Smooth muscle cell (in vitro differentiated cells): ENCODE data around the gene SCRN1. TPM values are rescaled to one million over a fixed set of nuclear protein-coding genes. Genes with fewer than 3 reads are reported as not detected.

Experiments
- DNase-seq: peaks from one replicate; lab custom pipeline; 2025; ENCODE audit not compliant: unreplicated experiment; lab: John Stamatoyannopoulos, UW
- H2AFZ ChIP-seq: fragments of 200-600 bp; sonication (generic); 2 replicates; pipeline ENCODE4 v1.6.0; 2016; ENCODE audit warnings: antibody characterized with exemption, low read depth, mild to moderate bottlenecking
- H3F3A ChIP-seq: fragments of 200-600 bp; sonication (generic); 2 replicates; pipeline ENCODE4 v1.6.0; 2017; ENCODE audit warnings: antibody characterized with exemption, low read depth
- H3K27ac ChIP-seq: fragments of 200-600 bp; sonication (generic); 2 replicates; pipeline ENCODE4 v1.5.1; 2016; ENCODE audit warnings: low read depth, mild to moderate bottlenecking
- H3K27me3 ChIP-seq: fragments of 200-600 bp; sonication (generic); 2 replicates; pipeline ENCODE4 v1.6.1; 2016; ENCODE audit warnings: low read depth, mild to moderate bottlenecking
- H3K36me3 ChIP-seq: fragments of 200-600 bp; sonication (generic); 2 replicates; pipeline ENCODE4 v1.5.1; 2016; ENCODE audit warnings: low read depth
- H3K4me1 ChIP-seq: fragments of 200-600 bp; sonication (generic); 2 replicates; pipeline ENCODE4 v1.5.1; 2016; ENCODE audit warnings: low read depth
- H3K4me2 ChIP-seq: fragments of 200-600 bp; sonication (generic); 2 replicates; pipeline ENCODE4 v1.6.0; 2016; ENCODE audit warnings: mild to moderate bottlenecking
- H3K4me3 ChIP-seq: fragments of 200-600 bp; sonication (generic); 2 replicates; pipeline ENCODE4 v1.5.1; 2016; ENCODE audit warnings: mild to moderate bottlenecking
- H3K79me2 ChIP-seq: fragments of 200-600 bp; sonication (generic); 2 replicates; pipeline ENCODE4 v1.6.0; 2016; ENCODE audit warnings: low read depth, mild to moderate bottlenecking
- H3K9ac ChIP-seq: fragments of 200-600 bp; sonication (generic); 2 replicates; pipeline ENCODE4 v1.6.0; 2016; ENCODE audit warnings: low read depth
- H3K9me3 ChIP-seq: fragments of 200-600 bp; sonication (generic); replicated peaks from 2 replicates; pipeline ENCODE4 v1.5.1; 2016; ENCODE audit warnings: low read depth
- H4K20me1 ChIP-seq: fragments of 200-600 bp; sonication (generic); 2 replicates; pipeline ENCODE4 v1.6.0; 2016; ENCODE audit warnings: low read depth
- WGBS: methylation state at CpG from one replicate; pipeline ENCODE4 v1.1.7; 2016; ENCODE audit warnings: low lambda C conversion rate; 5-methylcytosine and 5-hydroxymethylcytosine counted together
- polyA plus RNA-seq: library from polyadenylated mRNA; unstranded; fragments of >200 nt; fragmentation: Nextera tagmentation; extraction: Ambion mirVana; gene quantifications from 2 replicates; pipeline ENCODE4 v1.2.1, GENCODE V29; 2016
- total RNA-seq: library from RNA; depleted of rRNA; stranded (reverse); fragments of >200 nt; gene quantifications from 2 replicates; pipeline ENCODE4 v1.2.3, GENCODE V29; 2014
- TF ChIP-seq, protein P1 (sequence below): fragments of 200-600 bp; sonication (generic); IDR thresholded peaks from 2 replicates; pipeline ENCODE4 v1.5.1; 2017; ENCODE audit warnings: borderline replicate concordance, mild to moderate bottlenecking, antibody characterized with exemption; ENCODE audit not compliant: insufficient read depth, poor library complexity, severe bottlenecking

SCRN1 gene
- total and polyA plus RNA-seq, 2 experiments from 2014 or later = 67.5 to 84.9 TPM

DNA sequence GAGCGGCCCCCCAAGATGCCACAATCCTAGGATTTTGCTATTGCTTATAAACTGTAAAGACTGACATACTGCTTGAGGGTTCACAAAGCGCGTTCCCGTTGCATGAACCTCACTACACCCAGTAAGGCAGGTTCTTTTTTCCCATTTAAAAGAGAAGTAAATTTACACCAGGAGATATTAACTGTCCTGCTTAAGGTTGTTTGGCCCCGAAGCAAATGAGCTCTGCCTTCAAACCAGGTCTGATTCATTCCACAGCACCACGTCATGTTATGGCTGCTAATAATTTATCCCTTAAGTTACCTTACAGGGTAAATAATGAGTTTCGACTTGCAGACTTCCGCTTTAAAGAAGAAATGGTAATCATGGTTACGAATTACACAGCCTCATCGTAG is 37.5 kb upstream of the SCRN1 start:
- H3K4me3 ChIP-seq = peak overlapping the region; percentile 85
- H4K20me1 ChIP-seq = peaks cover 65% of the 10 kb centered on the region
- peak overlapping the region; percentile 89 for H3K4me2 ChIP-seq
- H3K9ac ChIP-seq = peak overlapping the region; percentile 53
- H3K27ac ChIP-seq = peak overlapping the region; percentile 85
- no peaks in the 10 kb centered on the region for H3K27me3 ChIP-seq
- H3K79me2 ChIP-seq = peaks cover 77% of the 10 kb centered on the region
- no peaks in the 10 kb centered on the region for H3K36me3 ChIP-seq
- H3K9me3 ChIP-seq = no peaks in the 10 kb centered on the region
- H3K4me1 ChIP-seq = peaks cover 32% of the 10 kb centered on the region
- DNase-seq = no peak
- under 1% methylated on average over 10 of the region's 10 CpGs for WGBS
- TF ChIP-seq, protein P1, sequence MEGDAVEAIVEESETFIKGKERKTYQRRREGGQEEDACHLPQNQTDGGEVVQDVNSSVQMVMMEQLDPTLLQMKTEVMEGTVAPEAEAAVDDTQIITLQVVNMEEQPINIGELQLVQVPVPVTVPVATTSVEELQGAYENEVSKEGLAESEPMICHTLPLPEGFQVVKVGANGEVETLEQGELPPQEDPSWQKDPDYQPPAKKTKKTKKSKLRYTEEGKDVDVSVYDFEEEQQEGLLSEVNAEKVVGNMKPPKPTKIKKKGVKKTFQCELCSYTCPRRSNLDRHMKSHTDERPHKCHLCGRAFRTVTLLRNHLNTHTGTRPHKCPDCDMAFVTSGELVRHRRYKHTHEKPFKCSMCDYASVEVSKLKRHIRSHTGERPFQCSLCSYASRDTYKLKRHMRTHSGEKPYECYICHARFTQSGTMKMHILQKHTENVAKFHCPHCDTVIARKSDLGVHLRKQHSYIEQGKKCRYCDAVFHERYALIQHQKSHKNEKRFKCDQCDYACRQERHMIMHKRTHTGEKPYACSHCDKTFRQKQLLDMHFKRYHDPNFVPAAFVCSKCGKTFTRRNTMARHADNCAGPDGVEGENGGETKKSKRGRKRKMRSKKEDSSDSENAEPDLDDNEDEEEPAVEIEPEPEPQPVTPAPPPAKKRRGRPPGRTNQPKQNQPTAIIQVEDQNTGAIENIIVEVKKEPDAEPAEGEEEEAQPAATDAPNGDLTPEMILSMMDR = no peak
- no peaks in the 10 kb centered on the region for H3F3A ChIP-seq
- peak overlapping the region; percentile 83 for H2AFZ ChIP-seq

- Histone ChIP-seq H3K9ac (peak within 1 kb of the TSS; percentile 89), H3K27me3 (no peaks in the 10 kb centered on the region), H3K4me2 (peak within 1 kb of the TSS; percentile 93), H3K4me3 (peak within 1 kb of the TSS; percentile 85), H3K79me2 (peaks cover 75% of the 10 kb centered on the region), H3K4me1 (peaks cover 32% of the 10 kb centered on the region), H2AFZ (peak within 1 kb of the TSS; percentile 89), H3F3A (peaks cover under 1% of the 10 kb centered on the region), H3K9me3 (no peaks in the 10 kb centered on the region), H4K20me1 (peaks cover 64% of the 10 kb centered on the region), H3K27ac (peak within 1 kb of the TSS; percentile 85), H3K36me3 (no peaks in the 10 kb centered on the region)
- WGBS = under 1% methylated on average over 34 of the region's 35 CpGs
- peak; percentile 73 for DNase-seq
- TF ChIP-seq, protein P1 = no peak
These were observed 36.8 kb upstream of the SCRN1 start, which contains the start of gene FKBP14 for GRCh38 chr7:30026229-30027064. FKBP14 (minus strand) TSS chr7:30026702; CDS start chr7:30026508, 194 bp downstream.

- no peak for DNase-seq
- H3K4me1 ChIP-seq = peaks cover 18% of the 10 kb centered on the region
- H3K9me3 ChIP-seq = no peaks in the 10 kb centered on the region
- H3K9ac ChIP-seq = no peak overlapping the region
- TF ChIP-seq, protein P1 = no peak
- no peak overlapping the region for H3K27ac ChIP-seq
- H3K4me2 ChIP-seq = peak overlapping the region; percentile 93
- peaks cover 3% of the 10 kb centered on the region for H3F3A ChIP-seq
- H3K4me3 ChIP-seq = no peak overlapping the region
- peaks cover 61% of the 10 kb centered on the region for H3K79me2 ChIP-seq
- over 99% methylated on average over 6 of the region's 6 CpGs for WGBS
- H2AFZ ChIP-seq = no peak overlapping the region
- H3K27me3 ChIP-seq = no peaks in the 10 kb centered on the region
- H4K20me1 ChIP-seq = peaks cover 62% of the 10 kb centered on the region
- no peaks in the 10 kb centered on the region for H3K36me3 ChIP-seq
These were observed 33.9 kb upstream of the SCRN1 start for GRCh38 chr7:30023524-30023923.
